Measurements from ENCODE around the gene EFEMP1.

EFEMP1 gene

GRCh38 chr2:55888936-55889335, 34.6 kb downstream of the EFEMP1 start:
- FAIRE-seq (no peak), DNase-seq (ENCODE audit: insufficient read length, low spot score) (no peak)
- TF ChIP-seq, protein P1, sequence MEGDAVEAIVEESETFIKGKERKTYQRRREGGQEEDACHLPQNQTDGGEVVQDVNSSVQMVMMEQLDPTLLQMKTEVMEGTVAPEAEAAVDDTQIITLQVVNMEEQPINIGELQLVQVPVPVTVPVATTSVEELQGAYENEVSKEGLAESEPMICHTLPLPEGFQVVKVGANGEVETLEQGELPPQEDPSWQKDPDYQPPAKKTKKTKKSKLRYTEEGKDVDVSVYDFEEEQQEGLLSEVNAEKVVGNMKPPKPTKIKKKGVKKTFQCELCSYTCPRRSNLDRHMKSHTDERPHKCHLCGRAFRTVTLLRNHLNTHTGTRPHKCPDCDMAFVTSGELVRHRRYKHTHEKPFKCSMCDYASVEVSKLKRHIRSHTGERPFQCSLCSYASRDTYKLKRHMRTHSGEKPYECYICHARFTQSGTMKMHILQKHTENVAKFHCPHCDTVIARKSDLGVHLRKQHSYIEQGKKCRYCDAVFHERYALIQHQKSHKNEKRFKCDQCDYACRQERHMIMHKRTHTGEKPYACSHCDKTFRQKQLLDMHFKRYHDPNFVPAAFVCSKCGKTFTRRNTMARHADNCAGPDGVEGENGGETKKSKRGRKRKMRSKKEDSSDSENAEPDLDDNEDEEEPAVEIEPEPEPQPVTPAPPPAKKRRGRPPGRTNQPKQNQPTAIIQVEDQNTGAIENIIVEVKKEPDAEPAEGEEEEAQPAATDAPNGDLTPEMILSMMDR (IDR thresholded peaks at IDR 0.05; ENCODE audit: insufficient read depth, missing control alignments) = no peak

DNA sequence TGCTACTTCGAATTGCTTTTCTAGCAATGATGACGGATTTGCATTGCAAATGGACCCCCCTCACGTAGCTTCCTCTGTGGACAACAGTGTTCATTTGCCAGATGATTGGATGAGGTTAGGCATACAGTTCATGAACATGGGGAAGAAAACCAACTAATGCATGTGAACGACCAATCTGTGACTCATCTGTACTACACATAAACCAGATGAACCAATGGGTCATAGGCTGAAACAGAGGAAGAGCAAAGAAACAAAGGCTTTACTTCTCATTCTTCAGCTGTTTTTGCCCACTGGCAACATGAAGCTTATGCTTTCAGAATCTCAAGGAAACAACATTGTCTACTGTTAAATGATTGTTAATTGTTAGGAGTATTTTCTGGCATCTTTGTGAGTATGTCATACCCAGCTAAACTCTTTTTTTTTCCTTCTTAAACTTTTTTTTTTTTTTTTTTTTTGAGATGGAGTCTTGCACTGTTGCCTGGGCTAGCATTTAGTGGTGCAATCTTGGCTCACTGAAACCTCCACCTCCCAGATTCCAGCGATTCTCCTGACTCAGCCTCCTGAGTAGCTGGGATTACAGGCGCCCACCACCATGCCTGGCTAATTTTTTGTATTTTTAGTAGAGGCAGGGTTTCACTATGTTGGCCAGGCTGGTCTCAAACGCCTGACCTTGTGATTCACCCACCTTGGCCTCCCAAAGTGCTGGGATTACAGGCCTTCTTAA, 35.5 kb downstream of the EFEMP1 start:
- no peak for DNase-seq (ENCODE audit: insufficient read length, low spot score)
- TF ChIP-seq, protein P1 (IDR thresholded peaks at IDR 0.05; ENCODE audit: insufficient read depth, missing control alignments) = no peak
- FAIRE-seq = no peak

- TF ChIP-seq, protein P1 (IDR thresholded peaks at IDR 0.05; ENCODE audit: insufficient read depth, missing control alignments) = no peak
- FAIRE-seq = no peak
- no peak for DNase-seq (ENCODE audit: insufficient read length, low spot score)
Observed at GRCh38 chr2:55887351-55887750, 36.2 kb downstream of the EFEMP1 start.

DNA sequence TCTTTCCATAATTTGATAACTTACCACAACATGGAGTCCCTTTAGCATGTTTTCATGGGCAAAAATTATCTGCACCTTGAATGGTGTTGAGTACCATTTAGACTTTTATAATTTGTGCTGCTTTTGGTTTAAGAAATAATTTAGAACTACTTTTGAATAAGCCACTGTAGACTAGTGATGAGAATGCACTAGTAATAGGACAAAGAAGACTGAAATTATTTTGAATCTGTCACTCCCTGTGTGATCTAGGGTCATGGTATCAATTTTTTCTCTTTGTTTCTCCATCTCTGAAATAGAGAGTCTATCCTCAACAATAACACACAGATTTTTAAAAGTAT, 37.7 kb downstream of the EFEMP1 start:
- no peak for DNase-seq (ENCODE audit: insufficient read length, low spot score)
- no peak for FAIRE-seq
- TF ChIP-seq, protein P1 (IDR thresholded peaks at IDR 0.05; ENCODE audit: insufficient read depth, missing control alignments) = no peak

DNA sequence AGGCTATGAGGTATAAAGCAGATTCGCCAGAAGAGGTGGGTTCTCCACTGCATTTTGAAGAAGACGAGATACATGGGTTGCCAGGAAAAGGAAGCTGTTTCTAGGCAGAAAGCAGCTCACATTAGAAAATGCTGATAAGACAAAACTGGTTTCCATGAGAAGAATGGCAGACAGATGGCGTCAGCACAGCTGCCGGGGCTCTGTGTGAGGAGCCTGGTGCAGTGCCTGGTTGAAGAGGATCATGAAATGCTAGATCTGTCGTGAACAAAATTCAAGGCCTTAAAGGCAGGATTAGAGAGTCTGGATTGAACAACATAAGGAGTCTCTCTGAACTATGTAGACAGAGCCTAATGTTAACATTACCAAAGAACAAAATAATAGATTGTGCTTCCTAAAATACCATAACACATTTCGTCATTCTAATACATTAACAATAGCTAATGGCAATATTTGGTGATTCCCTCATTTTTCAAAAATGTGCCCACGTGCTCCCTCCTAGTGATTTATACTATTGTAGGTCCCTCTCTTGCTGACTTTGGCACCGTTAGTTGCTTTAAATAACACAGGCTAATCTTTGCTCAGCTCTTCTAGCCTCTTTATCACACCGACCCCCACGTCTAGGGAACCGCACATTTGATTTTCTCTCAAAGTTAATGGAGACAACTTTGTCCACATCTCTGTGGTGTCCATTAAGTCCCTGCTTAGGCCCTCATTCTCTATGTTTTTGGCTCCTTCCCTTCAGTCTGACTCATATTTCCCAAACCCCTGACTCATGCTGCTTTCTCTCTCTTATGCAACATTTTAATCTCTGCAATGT, 38.2 kb downstream of the EFEMP1 start:
- DNase-seq (ENCODE audit: insufficient read length, low spot score) (no peak), FAIRE-seq (no peak)
- TF ChIP-seq, protein P1 (IDR thresholded peaks at IDR 0.05; ENCODE audit: insufficient read depth, missing control alignments) = no peak

DNA sequence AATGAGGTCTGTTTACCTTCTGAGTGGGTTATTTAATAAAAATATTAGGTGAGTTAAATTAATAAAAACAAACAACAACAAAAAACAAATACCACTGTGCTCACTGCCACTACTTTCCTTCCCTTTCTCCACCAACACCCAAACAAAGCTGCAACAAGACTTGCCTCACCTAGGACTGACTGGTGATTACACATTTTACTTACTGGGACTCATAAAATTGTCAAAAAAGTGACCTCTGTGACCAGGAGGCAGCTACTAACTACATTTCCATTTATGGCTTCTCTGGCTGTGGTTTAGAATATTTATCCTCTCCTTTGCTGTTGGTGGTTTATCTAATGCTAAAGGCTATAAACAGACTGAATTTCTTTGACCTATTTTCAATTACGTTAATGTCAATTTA, 39.8 kb downstream of the EFEMP1 start:
- TF ChIP-seq, protein P1 (IDR thresholded peaks at IDR 0.05; ENCODE audit: insufficient read depth, missing control alignments) = no peak
- FAIRE-seq = no peak

DNA sequence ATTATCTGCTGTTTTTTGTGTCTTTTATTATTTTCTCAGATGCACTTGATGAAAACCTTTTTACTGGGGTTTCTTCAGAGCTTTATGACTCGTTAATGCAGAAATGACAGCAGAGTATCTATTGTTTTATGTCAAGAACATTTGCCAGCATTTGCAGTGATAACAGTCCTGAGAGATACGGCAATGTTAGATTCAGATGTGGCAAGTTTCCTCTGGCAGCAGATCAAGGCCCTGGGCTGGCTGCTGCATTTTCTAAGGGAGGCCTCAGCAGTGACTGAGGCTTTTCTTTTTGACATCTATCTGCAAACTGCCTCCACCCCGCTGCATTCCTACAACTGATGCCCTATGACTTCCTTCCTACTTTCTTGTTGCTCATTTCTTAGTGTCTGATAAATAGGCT, 40.2 kb downstream of the EFEMP1 start:
- TF ChIP-seq, protein P1 (IDR thresholded peaks at IDR 0.05; ENCODE audit: insufficient read depth, missing control alignments) = no peak
- FAIRE-seq (no peak), DNase-seq (ENCODE audit: insufficient read length, low spot score) (no peak)

More for the DNA sequence above, 39.8 kb downstream of the EFEMP1 start:
- DNase-seq (ENCODE audit: insufficient read length, low spot score) = no peak
